ENCODE measurements around the gene HSPA8. TPM values are rescaled to one million over a fixed set of nuclear protein-coding genes. Genes with fewer than 3 reads are reported as not detected.

The HSPA8 gene
- total and polyA plus RNA-seq, 10 of the 15 experiments (the other 5 are each of a cell fraction or from before 2014, with no cell fraction given) = 1,190 to 3,205 (median 2,045) TPM

- in situ Hi-C loops (cut with MboI) (no loop called here), intact Hi-C loops (cut with micrococcal nuclease; ENCODE audit: unreplicated experiment) (loop anchor here (10.0 kb wide), 1 partner anchor 601 kb away; no protein-coding TSS in a partner anchor)
- peak; percentile 41; the same call in 1 of the 2 replicates for TF ChIP-seq SMC3 (IDR thresholded peaks at IDR 0.05; ENCODE audit: borderline replicate concordance, low read length)
- no peak for TF ChIP-seq JUND (IDR thresholded peaks at IDR 0.05; ENCODE audit: low read depth, low read length)
- TF ChIP-seq RBBP5 (conservative IDR thresholded peaks at IDR 0.05) = no peak
- TF ChIP-seq BCL11A (IDR thresholded peaks at IDR 0.05; ENCODE audit: low read depth, low read length) = no peak
- TF ChIP-seq CTCF (IDR thresholded peaks at IDR 0.05 in 2 of 3, conservative IDR thresholded peaks at IDR 0.05 in 1 of 3; ENCODE audit: control insufficient read depth in 2 of 3, extremely low read depth in 1 of 3, insufficient read depth in 1 of 3, low read depth in 3 of 3, low read length in 3 of 3) = peak; percentile 49 to 59 (median 58); a peak in 5 of 6 replicates
- TF ChIP-seq PKNOX1 (IDR thresholded peaks at IDR 0.05) = no peak
- peak; percentile 66 for TF ChIP-seq RAD21 (IDR thresholded peaks at IDR 0.05; ENCODE audit: insufficient read depth, low read depth, low read length)
- H2AFZ ChIP-seq (ENCODE audit: control insufficient read depth, low read depth, low read length) = no peak overlapping the region
- no peaks in the 10 kb centered on the region for H3K36me3 ChIP-seq (ENCODE audit: control insufficient read depth in 2 of 2, insufficient read depth in 2 of 2, low read length in 1 of 2)
- ChIA-PET SMC1A (ENCODE audit: uncharacterized antibody, unreplicated experiment) (interaction anchor here (0.6 to 3.4 kb wide), 13 partner anchors 20 to 375 kb away, joined by 3 to 17 read pairs (median 5); partner anchors contain the start of gene HSPA8), CTCF (interaction anchor here (0.7 to 5.8 kb wide), 16 partner anchors 8 to 604 kb away, joined by 3 to 36 read pairs (median 4); no protein-coding TSS in a partner anchor), RAD21 (ENCODE audit: unreplicated experiment) (interaction anchor here (0.8 to 4.1 kb wide), 8 partner anchors 9 to 604 kb away, joined by 3 to 31 read pairs (median 5); no protein-coding TSS in a partner anchor), POLR2A (interaction anchor here (0.6 kb wide), 1 partner anchor 14 kb away, joined by 3 read pairs; no protein-coding TSS in a partner anchor)
- BruUV-seq (replicated peaks) = no TSS peak
- H3K4me1 ChIP-seq (ENCODE audit: control insufficient read depth, insufficient read depth, low read length) = no peaks in the 10 kb centered on the region
- H3K4me2 ChIP-seq (ENCODE audit: control insufficient read depth, insufficient read depth) = no peak overlapping the region
- no peak overlapping the region for H3K27ac ChIP-seq (ENCODE audit: control insufficient read depth, insufficient read depth)
- H3K9me3 ChIP-seq (replicated peaks; ENCODE audit: control insufficient read depth, insufficient read depth, low read length) = no peaks in the 10 kb centered on the region
- H3K27me3 ChIP-seq (replicated peaks in 1 of 2; ENCODE audit: control insufficient read depth in 2 of 2, insufficient read depth in 2 of 2, low read length in 1 of 2) = peaks cover 0 to 2% of the 10 kb centered on the region in 2 experiments; a peak in 1 of 4 replicates
- H3K9ac ChIP-seq (ENCODE audit: control insufficient read depth, insufficient read depth, low read length) = no peak overlapping the region
- FAIRE-seq (no peak), ATAC-seq (peak; percentile 82), DNase-seq (ENCODE audit: low read depth, low spot score) (no peak)
- H3K79me2 ChIP-seq (ENCODE audit: control insufficient read depth, insufficient read depth, low read length) = no peaks in the 10 kb centered on the region
- 51% methylated on average over 8 of the region's 8 CpGs for WGBS (ENCODE audit: insufficient coverage, insufficient replicate concordance, low lambda C conversion rate, missing lambda C conversion rate)
- no peaks in the 10 kb centered on the region for H4K20me1 ChIP-seq (ENCODE audit: control insufficient read depth, insufficient read depth)
- H3K4me3 ChIP-seq = no peak overlapping the region
These were observed 41.5 kb upstream of the HSPA8 start for GRCh38 chr11:123103326-123103980.

Data from GM12878 (cell line).